Measurements from ENCODE around the gene ZNF692.

Gene ZNF692

GRCh38 chr1:248847181-248847955 lies 11.5 kb downstream of the ZNF692 start:
- Histone ChIP-seq H3K27ac (ENCODE audit: low read depth, low read length) (no peak overlapping the region), H4K8ac (ENCODE audit: low read depth, low read length) (no peak overlapping the region), H3K4me3 (ENCODE audit: low read length) (no peak overlapping the region), H3K79me1 (ENCODE audit: low read length) (no peaks in the 10 kb centered on the region), H3K79me2 (ENCODE audit: control insufficient read depth, insufficient read depth, low read length) (no peaks in the 10 kb centered on the region), H3K4me1 (ENCODE audit: control insufficient read depth, low read depth, low read length) (no peaks in the 10 kb centered on the region), H3K27me3 (ENCODE audit: insufficient read depth, low read length, poor library complexity) (no peaks in the 10 kb centered on the region), H3K4me2 (ENCODE audit: low read length) (no peak overlapping the region), H4K5ac (ENCODE audit: low read length) (no peak overlapping the region), H2BK5ac (ENCODE audit: low read length) (no peak overlapping the region), H2AK5ac (ENCODE audit: low read length) (no peak overlapping the region), H2BK120ac (ENCODE audit: low read depth, low read length) (no peak overlapping the region), H3K4ac (ENCODE audit: low read depth, low read length) (no peak overlapping the region), H3K56ac (ENCODE audit: low read length) (no peak overlapping the region), H3K9ac (ENCODE audit: low read length) (no peak overlapping the region), H3K36me3 (ENCODE audit: control insufficient read depth, insufficient read depth, low read length) (no peaks in the 10 kb centered on the region), H3K23ac (ENCODE audit: low read length) (no peak overlapping the region), H3K18ac (ENCODE audit: low read length) (no peak overlapping the region), H2BK15ac (replicated peaks; ENCODE audit: low read depth) (no peak overlapping the region)
- DNase-seq = no peak
- WGBS (ENCODE audit: extremely low coverage, insufficient coverage, low lambda C conversion rate) = no CpG with 5 or more reads among the region's 76 CpGs

DNA sequence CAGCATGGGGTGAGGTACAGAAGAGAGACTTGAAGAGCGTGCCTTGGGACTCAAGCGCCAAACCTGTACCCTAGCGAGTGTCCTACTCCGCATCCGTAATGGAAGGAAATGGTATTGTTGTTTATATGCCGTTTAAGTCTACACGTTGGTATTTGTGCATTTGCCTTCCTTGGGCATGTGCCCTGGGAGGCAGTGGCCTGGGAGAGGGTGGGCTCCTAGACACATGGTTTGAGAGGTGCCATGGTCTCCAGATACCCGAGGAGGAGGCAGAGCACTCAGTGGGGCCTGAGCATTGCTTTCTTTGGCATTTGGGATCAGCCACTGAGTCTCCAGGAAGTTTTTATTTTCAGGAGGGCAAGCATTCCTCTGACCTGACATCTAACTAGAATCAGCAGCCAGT lies 14.4 kb downstream of the ZNF692 start:
- Histone ChIP-seq H3K36me3 (ENCODE audit: control insufficient read depth, insufficient read depth, low read length) (no peaks in the 10 kb centered on the region), H2BK5ac (ENCODE audit: low read length) (no peak overlapping the region), H4K5ac (ENCODE audit: low read length) (no peak overlapping the region), H3K9ac (ENCODE audit: low read length) (no peak overlapping the region), H3K79me2 (ENCODE audit: control insufficient read depth, insufficient read depth, low read length) (peaks cover 6% of the 10 kb centered on the region), H3K4me3 (ENCODE audit: low read length) (no peak overlapping the region), H2AK5ac (ENCODE audit: low read length) (no peak overlapping the region), H2BK120ac (ENCODE audit: low read depth, low read length) (no peak overlapping the region), H3K27me3 (ENCODE audit: insufficient read depth, low read length, poor library complexity) (no peaks in the 10 kb centered on the region), H3K18ac (ENCODE audit: low read length) (no peak overlapping the region), H3K79me1 (ENCODE audit: low read length) (peaks cover 2% of the 10 kb centered on the region), H4K8ac (ENCODE audit: low read depth, low read length) (no peak overlapping the region), H3K23ac (ENCODE audit: low read length) (no peak overlapping the region), H3K56ac (ENCODE audit: low read length) (no peak overlapping the region), H2BK15ac (replicated peaks; ENCODE audit: low read depth) (no peak overlapping the region), H3K4ac (ENCODE audit: low read depth, low read length) (no peak overlapping the region), H3K4me2 (ENCODE audit: low read length) (no peak overlapping the region), H3K27ac (ENCODE audit: low read depth, low read length) (no peak overlapping the region), H3K4me1 (ENCODE audit: control insufficient read depth, low read depth, low read length) (no peaks in the 10 kb centered on the region)
- DNase-seq = no peak
- no CpG with 5 or more reads among the region's 8 CpGs for WGBS (ENCODE audit: extremely low coverage, insufficient coverage, low lambda C conversion rate)

DNA sequence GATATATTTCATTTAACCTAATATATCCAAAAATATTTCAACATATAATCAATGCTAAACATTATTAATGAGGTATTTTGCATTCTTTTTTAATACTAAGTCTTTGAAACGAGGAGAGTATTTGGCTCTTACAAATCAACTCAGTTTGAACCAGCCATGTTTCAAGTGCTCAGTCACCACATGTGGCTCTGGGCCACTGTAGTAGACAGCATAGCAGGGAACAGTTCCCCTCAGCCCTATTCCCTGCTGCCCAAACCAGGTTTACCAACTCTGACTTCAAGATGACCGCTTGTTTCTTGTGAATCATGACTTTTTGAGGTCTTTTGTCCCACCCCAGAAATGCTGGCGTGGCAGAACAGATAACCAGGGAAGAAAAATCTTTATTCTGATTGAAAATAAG lies 15.2 kb downstream of the ZNF692 start:
- no peak overlapping the region for H3K27ac ChIP-seq (ENCODE audit: low read depth, low read length)
- H3K79me2 ChIP-seq (ENCODE audit: control insufficient read depth, insufficient read depth, low read length) = peaks cover 6% of the 10 kb centered on the region
- no peak overlapping the region for H3K18ac ChIP-seq (ENCODE audit: low read length)
- H3K4me2 ChIP-seq (ENCODE audit: low read length) = no peak overlapping the region
- H3K4me3 ChIP-seq (ENCODE audit: low read length) = no peak overlapping the region
- no peak overlapping the region for H3K56ac ChIP-seq (ENCODE audit: low read length)
- H4K5ac ChIP-seq (ENCODE audit: low read length) = no peak overlapping the region
- no peak overlapping the region for H3K23ac ChIP-seq (ENCODE audit: low read length)
- no peak overlapping the region for H2BK15ac ChIP-seq (replicated peaks; ENCODE audit: low read depth)
- no peak overlapping the region for H3K4ac ChIP-seq (ENCODE audit: low read depth, low read length)
- no peak for DNase-seq
- no peaks in the 10 kb centered on the region for H3K27me3 ChIP-seq (ENCODE audit: insufficient read depth, low read length, poor library complexity)
- no peak overlapping the region for H2BK120ac ChIP-seq (ENCODE audit: low read depth, low read length)
- no peak overlapping the region for H3K9ac ChIP-seq (ENCODE audit: low read length)
- no peak overlapping the region for H2AK5ac ChIP-seq (ENCODE audit: low read length)
- WGBS (ENCODE audit: extremely low coverage, insufficient coverage, low lambda C conversion rate) = no CpG with 5 or more reads among the region's 3 CpGs
- peaks cover 4% of the 10 kb centered on the region for H3K79me1 ChIP-seq (ENCODE audit: low read length)
- peaks cover 1% of the 10 kb centered on the region for H3K4me1 ChIP-seq (ENCODE audit: control insufficient read depth, low read depth, low read length)
- no peak overlapping the region for H4K8ac ChIP-seq (ENCODE audit: low read depth, low read length)
- no peak overlapping the region for H2BK5ac ChIP-seq (ENCODE audit: low read length)
- no peaks in the 10 kb centered on the region for H3K36me3 ChIP-seq (ENCODE audit: control insufficient read depth, insufficient read depth, low read length)

DNA sequence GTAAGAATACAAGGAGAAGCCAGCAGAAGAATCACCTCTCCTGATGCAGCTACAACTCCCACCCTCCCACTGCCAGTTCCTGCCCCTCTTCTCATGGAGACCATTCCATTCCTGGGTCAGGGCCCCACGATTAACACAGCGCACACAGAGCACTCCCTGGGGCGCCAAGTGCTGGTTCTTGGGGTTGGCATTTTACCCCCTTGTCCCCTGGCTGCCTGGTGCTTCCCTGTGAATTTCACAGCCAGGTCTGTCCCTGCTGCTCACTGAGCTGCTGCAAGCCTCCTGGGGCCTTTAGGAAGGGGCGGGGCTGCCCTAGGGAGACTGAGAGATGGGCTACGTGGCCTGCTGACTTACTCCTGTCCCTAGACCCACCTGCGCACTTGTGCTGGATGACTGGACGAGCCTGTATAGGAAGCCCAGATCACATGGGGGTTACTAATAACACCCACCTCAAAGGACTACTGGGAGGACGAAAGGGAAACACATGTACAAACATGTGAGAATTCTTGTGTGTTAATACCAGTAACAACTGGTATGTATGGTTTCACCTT lies 16.0 kb downstream of the ZNF692 start:
- H3K79me1 ChIP-seq (ENCODE audit: low read length) = peaks cover 4% of the 10 kb centered on the region
- peaks cover 1% of the 10 kb centered on the region for H3K4me1 ChIP-seq (ENCODE audit: control insufficient read depth, low read depth, low read length)
- peaks cover 6% of the 10 kb centered on the region for H3K79me2 ChIP-seq (ENCODE audit: control insufficient read depth, insufficient read depth, low read length)
- H3K56ac ChIP-seq (ENCODE audit: low read length) = no peak overlapping the region
- H3K23ac ChIP-seq (ENCODE audit: low read length) = no peak overlapping the region
- no peak overlapping the region for H4K5ac ChIP-seq (ENCODE audit: low read length)
- H2AK5ac ChIP-seq (ENCODE audit: low read length) = no peak overlapping the region
- no peak overlapping the region for H2BK5ac ChIP-seq (ENCODE audit: low read length)
- no peak overlapping the region for H3K18ac ChIP-seq (ENCODE audit: low read length)
- no peak overlapping the region for H3K9ac ChIP-seq (ENCODE audit: low read length)
- no peak for DNase-seq
- no CpG with 5 or more reads among the region's 8 CpGs for WGBS (ENCODE audit: extremely low coverage, insufficient coverage, low lambda C conversion rate)
- no peak overlapping the region for H3K4me2 ChIP-seq (ENCODE audit: low read length)
- H3K4ac ChIP-seq (ENCODE audit: low read depth, low read length) = no peak overlapping the region
- no peak overlapping the region for H4K8ac ChIP-seq (ENCODE audit: low read depth, low read length)
- H3K27ac ChIP-seq (ENCODE audit: low read depth, low read length) = no peak overlapping the region
- no peaks in the 10 kb centered on the region for H3K36me3 ChIP-seq (ENCODE audit: control insufficient read depth, insufficient read depth, low read length)
- H3K27me3 ChIP-seq (ENCODE audit: insufficient read depth, low read length, poor library complexity) = no peaks in the 10 kb centered on the region
- no peak overlapping the region for H2BK15ac ChIP-seq (replicated peaks; ENCODE audit: low read depth)
- no peak overlapping the region for H3K4me3 ChIP-seq (ENCODE audit: low read length)
- H2BK120ac ChIP-seq (ENCODE audit: low read depth, low read length) = no peak overlapping the region

DNA sequence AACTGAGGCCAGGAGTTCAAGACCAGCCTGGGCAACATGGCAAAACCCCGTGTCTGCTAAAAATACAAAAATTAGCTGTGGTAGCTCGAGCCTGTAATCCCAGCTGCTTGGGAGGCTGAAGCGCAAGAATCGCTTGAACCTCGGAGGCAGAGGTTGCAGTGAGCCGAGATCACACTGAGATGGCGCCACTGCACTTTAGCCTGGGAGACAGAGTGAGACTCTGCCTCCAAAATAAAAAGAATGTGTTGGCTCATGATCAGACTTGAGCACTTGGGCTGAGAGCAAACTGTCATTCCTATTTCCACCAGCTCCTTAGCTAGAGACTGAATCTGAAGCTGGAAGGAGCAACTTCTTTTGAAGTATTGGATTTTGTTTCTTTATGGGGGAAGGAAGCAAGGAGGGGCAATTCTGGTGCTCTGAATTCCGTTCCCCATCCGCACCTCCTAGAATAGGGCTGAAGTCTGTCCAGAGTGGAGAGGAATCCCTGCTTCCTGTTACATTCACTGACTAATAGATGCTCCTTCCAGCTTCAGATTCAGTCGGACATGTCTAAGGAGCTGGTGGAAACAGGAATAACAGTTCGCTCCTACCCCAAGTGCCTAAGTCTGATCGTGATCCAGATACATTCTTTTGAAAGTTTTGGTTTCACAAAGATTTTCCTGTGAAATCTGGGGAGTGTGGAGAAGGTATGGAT lies 17.0 kb downstream of the ZNF692 start:
- no peak overlapping the region for H3K4ac ChIP-seq (ENCODE audit: low read depth, low read length)
- no peak overlapping the region for H2BK120ac ChIP-seq (ENCODE audit: low read depth, low read length)
- no peaks in the 10 kb centered on the region for H3K36me3 ChIP-seq (ENCODE audit: control insufficient read depth, insufficient read depth, low read length)
- H4K8ac ChIP-seq (ENCODE audit: low read depth, low read length) = no peak overlapping the region
- H3K4me2 ChIP-seq (ENCODE audit: low read length) = no peak overlapping the region
- H3K4me1 ChIP-seq (ENCODE audit: control insufficient read depth, low read depth, low read length) = peaks cover 5% of the 10 kb centered on the region
- no peak overlapping the region for H3K23ac ChIP-seq (ENCODE audit: low read length)
- no peak overlapping the region for H3K18ac ChIP-seq (ENCODE audit: low read length)
- H2BK15ac ChIP-seq (replicated peaks; ENCODE audit: low read depth) = no peak overlapping the region
- peaks cover 6% of the 10 kb centered on the region for H3K79me2 ChIP-seq (ENCODE audit: control insufficient read depth, insufficient read depth, low read length)
- H2AK5ac ChIP-seq (ENCODE audit: low read length) = no peak overlapping the region
- H3K9ac ChIP-seq (ENCODE audit: low read length) = no peak overlapping the region
- no peaks in the 10 kb centered on the region for H3K27me3 ChIP-seq (ENCODE audit: insufficient read depth, low read length, poor library complexity)
- no peak overlapping the region for H3K4me3 ChIP-seq (ENCODE audit: low read length)
- no peak overlapping the region for H3K56ac ChIP-seq (ENCODE audit: low read length)
- no peak overlapping the region for H2BK5ac ChIP-seq (ENCODE audit: low read length)
- peaks cover 4% of the 10 kb centered on the region for H3K79me1 ChIP-seq (ENCODE audit: low read length)
- no peak overlapping the region for H4K5ac ChIP-seq (ENCODE audit: low read length)
- no peak overlapping the region for H3K27ac ChIP-seq (ENCODE audit: low read depth, low read length)
- WGBS (ENCODE audit: extremely low coverage, insufficient coverage, low lambda C conversion rate) = no CpG with 5 or more reads among the region's 12 CpGs
- DNase-seq = peak; percentile 68
